ENCODE results near the gene BTBD2. TPM values are rescaled to one million over a fixed set of nuclear protein-coding genes. Genes with fewer than 3 reads are reported as not detected.

The BTBD2 gene
- total RNA-seq, 1 experiment from 2014 or later = 110 TPM

DNA sequence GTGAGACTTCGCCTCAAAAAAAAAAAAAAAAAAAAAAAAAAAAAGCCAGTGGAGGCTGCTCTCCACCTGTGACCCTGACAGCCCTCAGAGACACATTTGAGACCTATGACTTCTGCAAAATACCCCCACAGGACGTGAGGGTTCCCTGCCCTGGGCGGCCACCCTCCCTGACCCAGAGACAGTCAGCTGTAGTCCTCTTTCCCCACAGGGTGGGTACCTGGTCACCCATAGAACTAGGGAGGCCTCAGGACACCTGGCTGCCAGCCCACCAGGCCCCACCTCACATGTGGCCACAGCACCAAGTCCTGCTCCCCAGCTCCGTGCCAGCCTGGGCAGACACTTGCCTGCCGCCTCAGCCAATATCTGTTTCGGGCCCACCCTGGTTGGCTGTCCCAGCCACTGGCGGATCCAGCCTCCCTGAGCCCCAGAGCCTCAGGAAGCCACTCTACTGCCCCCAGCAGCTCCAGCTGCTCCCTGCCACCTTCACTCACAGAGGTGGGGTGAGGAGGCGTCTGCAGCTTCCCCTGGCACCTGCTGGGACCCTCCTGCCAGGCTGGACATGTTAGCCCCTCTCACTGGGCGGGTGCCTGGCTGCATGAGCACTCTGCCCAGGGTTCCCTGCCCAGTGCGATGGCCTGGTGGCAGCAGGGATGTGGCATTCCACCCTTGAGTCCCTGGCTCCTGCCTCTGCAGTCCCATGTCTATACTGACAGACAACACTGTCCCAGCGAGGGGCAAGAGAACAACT is 28.6 kb upstream of the BTBD2 start:
- no peak overlapping the region for H2BK5ac ChIP-seq (ENCODE audit: insufficient read length, low read length)
- H3K56ac ChIP-seq (ENCODE audit: insufficient read length, low read depth, low read length) = no peak overlapping the region
- H3K9me3 ChIP-seq (ENCODE audit: control insufficient read depth, low read depth, low read length) = no peaks in the 10 kb centered on the region
- H2BK12ac ChIP-seq (ENCODE audit: insufficient read length, low read depth, low read length) = no peak overlapping the region
- H4K5ac ChIP-seq (ENCODE audit: insufficient read length, low read depth, low read length) = no peak overlapping the region
- H3K27me3 ChIP-seq (ENCODE audit: insufficient read depth, low read length) = no peaks in the 10 kb centered on the region
- H2AK5ac ChIP-seq (ENCODE audit: insufficient read length, low read length) = no peak overlapping the region
- no peaks in the 10 kb centered on the region for H3K23me2 ChIP-seq (ENCODE audit: insufficient read length, low read depth, low read length, poor library complexity, severe bottlenecking)
- TF ChIP-seq, protein P1, sequence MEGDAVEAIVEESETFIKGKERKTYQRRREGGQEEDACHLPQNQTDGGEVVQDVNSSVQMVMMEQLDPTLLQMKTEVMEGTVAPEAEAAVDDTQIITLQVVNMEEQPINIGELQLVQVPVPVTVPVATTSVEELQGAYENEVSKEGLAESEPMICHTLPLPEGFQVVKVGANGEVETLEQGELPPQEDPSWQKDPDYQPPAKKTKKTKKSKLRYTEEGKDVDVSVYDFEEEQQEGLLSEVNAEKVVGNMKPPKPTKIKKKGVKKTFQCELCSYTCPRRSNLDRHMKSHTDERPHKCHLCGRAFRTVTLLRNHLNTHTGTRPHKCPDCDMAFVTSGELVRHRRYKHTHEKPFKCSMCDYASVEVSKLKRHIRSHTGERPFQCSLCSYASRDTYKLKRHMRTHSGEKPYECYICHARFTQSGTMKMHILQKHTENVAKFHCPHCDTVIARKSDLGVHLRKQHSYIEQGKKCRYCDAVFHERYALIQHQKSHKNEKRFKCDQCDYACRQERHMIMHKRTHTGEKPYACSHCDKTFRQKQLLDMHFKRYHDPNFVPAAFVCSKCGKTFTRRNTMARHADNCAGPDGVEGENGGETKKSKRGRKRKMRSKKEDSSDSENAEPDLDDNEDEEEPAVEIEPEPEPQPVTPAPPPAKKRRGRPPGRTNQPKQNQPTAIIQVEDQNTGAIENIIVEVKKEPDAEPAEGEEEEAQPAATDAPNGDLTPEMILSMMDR (conservative IDR thresholded peaks at IDR 0.05) = no peak
- no peak overlapping the region for H2BK120ac ChIP-seq (ENCODE audit: low read depth, low read length, poor library complexity, severe bottlenecking)
- Mint-ChIP-seq H3K4me3 (no peak overlapping the region), H3K36me3 (ENCODE audit: insufficient read depth in 1 of 3, low read depth in 3 of 3) (peaks cover 7 to 21% (median 20%) of the 10 kb centered on the region in 3 experiments), H3K27ac (no peak overlapping the region; a peak in 1 of 7 replicates), H3K4me1 (peaks cover 8 to 16% of the 10 kb centered on the region in 2 experiments), H3K27me3 (ENCODE audit: low read depth) (no peaks in the 10 kb centered on the region), H3K9me3 (no peaks in the 10 kb centered on the region)
- H3K79me2 ChIP-seq (ENCODE audit: insufficient read depth, low read length) = peaks cover 2% of the 10 kb centered on the region; the same call in 1 of the 2 replicates
- H3K4ac ChIP-seq (ENCODE audit: low read depth, low read length) = no peak overlapping the region
- WGBS (ENCODE audit: extremely low coverage, insufficient read length, low lambda C conversion rate) = no CpG with 5 or more reads among the region's 11 CpGs
- no peak overlapping the region for H3T11ph ChIP-seq (ENCODE audit: low read length)
- H3K4me2 ChIP-seq (ENCODE audit: insufficient read depth, insufficient read length, low read length) = no peak overlapping the region
- no peak overlapping the region for H3K9ac ChIP-seq (ENCODE audit: extremely low read depth, insufficient read length, low read length)
- no peak overlapping the region for H2BK20ac ChIP-seq (ENCODE audit: low read depth, low read length, poor library complexity, severe bottlenecking)
- H2BK15ac ChIP-seq (ENCODE audit: low read depth, low read length) = no peak overlapping the region
- peak; percentile 55 for DNase-seq
- no peaks in the 10 kb centered on the region; the same call in 1 of the 2 replicates for H3K4me1 ChIP-seq (ENCODE audit: insufficient read depth, low read length)
- H3K23ac ChIP-seq (ENCODE audit: insufficient read length, low read depth, low read length) = no peak overlapping the region
- H4K8ac ChIP-seq (replicated peaks; ENCODE audit: insufficient read length, low read depth, low read length) = no peak overlapping the region
- peaks cover 4% of the 10 kb centered on the region for H4K20me1 ChIP-seq (ENCODE audit: control insufficient read depth, insufficient read depth, insufficient read length)
- no peak overlapping the region for H3K27ac ChIP-seq (ENCODE audit: insufficient read length, low read depth, low read length)
- H3K18ac ChIP-seq (ENCODE audit: insufficient read length, low read depth, low read length) = no peak overlapping the region
- H3K14ac ChIP-seq (ENCODE audit: insufficient read depth, low read length) = no peak overlapping the region; the same call in 1 of the 2 replicates
- no peak overlapping the region for H2AFZ ChIP-seq (ENCODE audit: low read length)
- H4K91ac ChIP-seq (ENCODE audit: insufficient read length, low read depth, low read length) = no peak overlapping the region
- H3K79me1 ChIP-seq (ENCODE audit: insufficient read depth, low read depth, low read length, poor library complexity, severe bottlenecking) = peaks cover 6% of the 10 kb centered on the region
